NT2/D1 (cell line): ENCODE measurements around the gene SRMS.
A peak's percentile ranks its signal among the peaks of the same experiment; 100 is the strongest.
"Not testable (repeated sequence)": the region's sequence is repeated elsewhere in the genome, so short reads cannot be mapped to it uniquely, and the experiment has no call there.

Experiments used
- DNase-seq: peaks from one replicate; pipeline ENCODE4 v3.0.0-alpha.2; 2011; ENCODE audit warnings: low read depth, low spot score
- H3K27me3 ChIP-seq: 2 replicates; pipeline ENCODE4 v1.6.0; 2011; ENCODE audit warnings: mild to moderate bottlenecking; ENCODE audit not compliant: insufficient read length, insufficient read depth
- H3K36me3 ChIP-seq: 2 replicates; pipeline ENCODE4 v1.6.1; 2011; ENCODE audit warnings: mild to moderate bottlenecking, low read length, mixed read lengths; ENCODE audit not compliant: insufficient read depth, insufficient read length
- H3K4me1 ChIP-seq: 2 replicates; pipeline ENCODE4 v1.5.1; 2011; ENCODE audit not compliant: insufficient read depth, insufficient read length
- H3K4me3 ChIP-seq: 2 replicates; pipeline ENCODE4 v1.5.1; 2011; ENCODE audit warnings: low read depth; ENCODE audit not compliant: insufficient read length
- H3K9ac ChIP-seq: 2 replicates; pipeline ENCODE4 v1.6.0; 2011; ENCODE audit warnings: low read depth; ENCODE audit not compliant: insufficient read length
- H3K9me3 ChIP-seq: 2 replicates; pipeline ENCODE4 v1.5.1; 2011; ENCODE audit warnings: mild to moderate bottlenecking, low read length; ENCODE audit not compliant: insufficient read depth
- SUZ12 ChIP-seq: IDR thresholded peaks from 2 replicates; pipeline ENCODE4 v1.6.1; 2011; ENCODE audit not compliant: insufficient read length, insufficient read depth; ENCODE audit errors: extremely low read depth
- YY1 ChIP-seq: IDR thresholded peaks from 2 replicates; pipeline ENCODE4 v1.6.1; 2011; ENCODE audit not compliant: insufficient read length, insufficient read depth
- ZNF274 ChIP-seq: IDR thresholded peaks from 2 replicates; pipeline ENCODE4 v1.6.1; 2011; ENCODE audit warnings: mild to moderate bottlenecking, low read depth, low read length

The SRMS gene

DNA sequence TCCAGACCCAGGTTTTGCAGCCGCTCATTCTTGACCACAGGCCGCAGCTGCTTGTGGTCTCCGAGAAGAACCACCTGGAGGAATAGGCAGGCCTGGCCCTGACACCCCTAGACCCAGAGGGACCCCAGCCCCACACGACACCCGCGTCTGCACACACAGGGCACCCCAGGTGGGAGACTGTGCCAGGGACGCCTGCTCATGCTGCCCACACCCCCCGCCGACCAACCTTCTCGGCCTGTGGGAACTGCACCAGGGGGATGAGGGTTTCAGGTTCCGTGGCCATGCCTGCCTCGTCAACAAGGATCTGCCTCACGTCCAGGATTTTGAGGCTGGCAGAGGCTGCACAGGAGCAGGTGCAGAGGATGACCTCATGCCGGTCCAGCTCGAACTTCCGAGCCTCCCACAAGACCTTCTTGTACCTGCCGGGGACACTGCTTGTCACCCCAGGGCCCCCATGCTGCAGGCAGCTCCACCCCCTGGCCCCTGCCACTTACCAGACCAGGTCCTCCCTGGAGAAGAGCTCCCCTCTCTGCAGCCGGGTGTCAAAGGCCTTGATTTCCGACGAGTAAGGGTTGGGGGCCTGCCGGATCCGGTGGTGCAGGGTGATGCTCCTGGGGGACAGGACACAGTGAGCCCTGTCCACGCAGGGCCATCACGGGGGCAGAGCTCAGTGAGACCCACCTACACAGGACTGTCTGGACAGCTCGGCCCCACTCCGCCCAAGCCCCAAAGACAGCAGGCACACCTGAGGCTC lies 13.5 kb upstream of the SRMS start:
- no peaks in the 10 kb centered on the region for H3K27me3 ChIP-seq
- no peak overlapping the region for H3K4me3 ChIP-seq
- no peak for DNase-seq
- TF ChIP-seq YY1 (no peak), ZNF274 (no peak), SUZ12 (no peak)
- H3K36me3 ChIP-seq, result peaks cover 76% of the 10 kb centered on the region
- H3K4me1 ChIP-seq, result peaks cover 9% of the 10 kb centered on the region
- peaks cover 3% of the 10 kb centered on the region; the same call in 1 of the 2 replicates for H3K9me3 ChIP-seq
- no peak overlapping the region for H3K9ac ChIP-seq

DNA sequence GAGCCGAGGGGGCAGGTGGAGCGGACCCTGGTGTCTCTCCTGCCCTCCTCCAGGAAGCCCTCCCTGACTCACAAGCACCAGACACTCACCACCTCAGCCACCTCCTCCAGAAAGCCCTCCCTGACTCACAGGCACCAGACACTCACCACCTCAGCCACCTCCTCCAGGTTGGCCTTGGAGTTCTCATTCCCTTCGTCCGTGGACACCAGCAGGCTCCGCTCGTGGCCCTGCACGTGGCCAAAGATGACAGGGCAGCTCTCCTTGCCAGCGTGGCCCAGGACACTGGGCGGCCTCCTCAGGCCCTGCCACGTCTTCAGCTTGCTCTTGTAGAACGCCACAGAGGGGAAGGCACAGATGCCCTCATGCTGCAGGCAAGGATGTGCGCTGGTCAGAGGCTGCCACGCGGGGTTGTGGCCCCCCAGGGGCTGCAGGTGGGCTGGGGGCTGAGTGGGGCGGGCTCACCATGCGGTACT lies 12.8 kb upstream of the SRMS start:
- no peak overlapping the region for H3K9ac ChIP-seq
- no peaks in the 10 kb centered on the region for H3K27me3 ChIP-seq
- DNase-seq, result no peak
- TF ChIP-seq YY1, result no peak
- TF ChIP-seq SUZ12, result no peak
- TF ChIP-seq ZNF274, result no peak
- H3K36me3 ChIP-seq, result peaks cover 74% of the 10 kb centered on the region
- H3K9me3 ChIP-seq, result peaks cover 3% of the 10 kb centered on the region; the same call in 1 of the 2 replicates
- H3K4me3 ChIP-seq, result no peak overlapping the region
- peaks cover 15% of the 10 kb centered on the region for H3K4me1 ChIP-seq

DNA sequence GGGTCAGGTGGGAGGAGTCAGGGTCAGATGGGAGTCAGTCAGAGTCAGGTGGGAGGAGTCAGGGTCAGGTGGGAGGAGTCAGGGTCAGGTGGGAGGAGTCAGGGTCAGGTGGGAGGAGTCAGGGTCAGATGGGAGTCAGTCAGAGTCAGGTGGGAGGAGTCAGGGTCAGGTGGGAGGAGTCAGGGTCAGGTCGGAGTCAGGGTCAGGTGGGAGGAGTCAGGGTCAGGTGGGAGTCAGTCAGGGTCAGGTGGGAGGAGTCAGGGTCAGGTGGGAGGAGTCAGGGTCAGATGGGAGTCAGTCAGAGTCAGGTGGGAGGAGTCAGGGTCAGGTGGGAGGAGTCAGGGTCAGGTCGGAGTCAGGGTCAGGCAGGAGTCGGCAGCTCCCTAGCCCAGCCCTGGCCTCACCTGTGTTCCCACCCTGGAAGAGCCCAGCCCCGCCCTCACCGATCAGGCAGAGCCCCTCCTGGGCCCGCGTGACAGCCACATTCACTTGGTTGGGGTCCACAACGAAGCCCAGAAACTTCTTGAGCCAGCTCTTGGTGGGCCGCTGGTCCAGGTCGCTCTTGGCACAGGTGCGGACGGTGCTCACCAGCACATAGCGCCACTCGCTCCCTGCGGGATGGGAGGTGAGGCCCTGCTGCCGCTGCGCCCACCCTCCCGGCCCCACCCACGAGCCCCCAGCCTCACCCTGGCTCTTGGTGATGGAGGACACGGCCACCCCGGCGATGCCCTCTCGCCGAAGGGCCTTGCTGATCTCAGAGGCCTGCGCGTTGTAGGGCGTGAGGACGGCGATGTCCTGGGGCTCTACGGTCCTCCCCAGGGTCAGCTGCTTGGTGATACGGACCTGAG lies 12.2 kb upstream of the SRMS start:
- not testable (repeated sequence) for H3K9me3 ChIP-seq, H3K4me3 ChIP-seq, H3K9ac ChIP-seq, DNase-seq, H3K27me3 ChIP-seq
- H3K36me3 ChIP-seq, result peaks cover 67% of the 10 kb centered on the region
- peaks cover 22% of the 10 kb centered on the region for H3K4me1 ChIP-seq

DNA sequence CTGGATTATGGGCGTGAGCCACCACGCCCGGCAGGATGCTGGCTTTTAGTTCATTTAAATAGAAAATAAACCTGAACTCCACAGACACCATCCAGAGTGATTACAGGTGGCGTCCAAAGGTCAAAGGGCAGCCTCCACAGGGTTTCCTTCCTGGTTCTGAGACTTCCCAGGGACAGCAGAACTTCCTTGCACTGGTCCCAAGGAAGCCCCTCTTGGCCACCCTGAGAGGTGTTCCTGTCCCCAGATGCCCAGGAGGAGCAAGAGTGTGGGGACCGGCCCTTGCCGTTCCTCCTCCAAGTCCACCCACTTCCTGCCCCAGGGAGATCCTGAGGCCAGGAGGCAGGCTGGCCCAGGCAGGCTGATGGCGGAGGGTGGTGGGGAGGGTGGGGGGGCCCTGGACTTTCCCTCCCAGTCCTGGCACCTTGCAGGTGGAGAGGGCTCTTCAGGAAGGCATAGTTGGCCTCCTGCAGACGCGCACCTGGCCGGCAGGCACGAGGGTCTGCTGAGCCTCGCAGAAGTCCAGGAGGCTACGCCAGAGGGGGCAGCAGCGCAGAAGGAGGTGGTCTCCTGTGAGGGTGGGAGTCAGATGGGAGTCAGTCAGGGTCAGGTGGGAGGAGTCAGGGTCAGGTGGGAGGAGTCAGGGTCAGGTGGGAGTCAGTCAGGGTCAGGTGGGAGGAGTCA lies 11.4 kb upstream of the SRMS start:
- Histone ChIP-seq H3K4me1 (peaks cover 28% of the 10 kb centered on the region), H3K27me3 (no peaks in the 10 kb centered on the region), H3K9me3 (peaks cover 3% of the 10 kb centered on the region; the same call in 1 of the 2 replicates), H3K36me3 (peaks cover 60% of the 10 kb centered on the region), H3K4me3 (no peak overlapping the region), H3K9ac (no peak overlapping the region)
- TF ChIP-seq ZNF274 (no peak), YY1 (no peak), SUZ12 (no peak)
- no peak for DNase-seq

GRCh38 chr20:63557481-63557891 lies 9.9 kb upstream of the SRMS start:
- Histone ChIP-seq H3K4me3 (no peak overlapping the region), H3K9ac (peak overlapping the region; percentile 22), H3K36me3 (peaks cover 45% of the 10 kb centered on the region), H3K4me1 (peaks cover 32% of the 10 kb centered on the region), H3K9me3 (peaks cover 3% of the 10 kb centered on the region; the same call in 1 of the 2 replicates), H3K27me3 (no peaks in the 10 kb centered on the region)
- TF ChIP-seq ZNF274 (no peak), SUZ12 (no peak), YY1 (no peak)
- DNase-seq, result no peak

GRCh38 chr20:63556873-63557478 lies 9.4 kb upstream of the SRMS start:
- no peak for DNase-seq
- H3K27me3 ChIP-seq, result no peaks in the 10 kb centered on the region
- peaks cover 32% of the 10 kb centered on the region for H3K4me1 ChIP-seq
- peaks cover 3% of the 10 kb centered on the region; the same call in 1 of the 2 replicates for H3K9me3 ChIP-seq
- TF ChIP-seq YY1 (no peak), ZNF274 (no peak), SUZ12 (no peak)
- H3K4me3 ChIP-seq, result no peak overlapping the region
- peaks cover 41% of the 10 kb centered on the region for H3K36me3 ChIP-seq
- peak overlapping the region; percentile 22 for H3K9ac ChIP-seq
